K562 (cell line): ENCODE measurements around the gene ERRFI1. TPM values are rescaled to one million over a fixed set of nuclear protein-coding genes. Genes with fewer than 3 reads are reported as not detected.

Source experiments
- BACH1 ChIP-seq: fragments of 200-800 bp; sonication (Bioruptor generic); IDR thresholded peaks from 2 replicates; pipeline ENCODE4 v1.6.1; 2016; ENCODE audit warnings: missing genetic modification characterization, missing compliant biosample characterization
- CAMTA2 ChIP-seq: fragments of 250-450 bp; sonication (Bioruptor Pico); conservative IDR thresholded peaks from 2 replicates; pipeline ENCODE4 v1.5.1; 2022
- FOXA1 ChIP-seq: fragments of 450-650 bp; IDR thresholded peaks from 2 replicates; pipeline ENCODE4 v1.6.1; 2016; ENCODE audit warnings: mild to moderate bottlenecking, borderline replicate concordance
- GTF2E2 ChIP-seq: fragments of 200-800 bp; sonication (Bioruptor generic); IDR thresholded peaks from 2 replicates; pipeline ENCODE4 v1.6.1; 2016; ENCODE audit warnings: missing genetic modification characterization, missing compliant biosample characterization
- HDAC2 ChIP-seq: fragments of 450-650 bp; IDR thresholded peaks from 2 replicates; pipeline ENCODE4 v1.6.1; 2016; ENCODE audit warnings: mild to moderate bottlenecking
- NONO ChIP-seq, 2 experiments: fragments of 200-400 bp in 1 of 2; fragments of 450-650 bp in 1 of 2; formaldehyde crosslinking in 1 of 2; IDR thresholded peaks; 2 replicates each; pipeline ENCODE4 v1.6.1; 2017; ENCODE audit warnings: low read depth in 2 of 2, mild to moderate bottlenecking in 2 of 2, moderate library complexity in 2 of 2, low read length in 1 of 2
- REST ChIP-seq, 2 experiments: fragments of 450-650 bp; formaldehyde crosslinking in 1 of 2; IDR thresholded peaks; 2 replicates each; pipeline versions ENCODE4 v1.4.0 to v1.6.1; 2014 to 2020; ENCODE audit warnings: mild to moderate bottlenecking in 2 of 2, borderline replicate concordance in 1 of 2, low read depth in 1 of 2
- SIN3A ChIP-seq, 2 experiments: fragments of 150-350 bp in 1 of 2; IDR thresholded peaks; 2 replicates each; pipeline ENCODE4 v1.6.1; 2011 to 2016; ENCODE audit warnings: borderline replicate concordance in 2 of 2, low read depth in 2 of 2, low read length in 2 of 2, mild to moderate bottlenecking in 2 of 2, moderate library complexity in 2 of 2; ENCODE audit not compliant: control insufficient read depth in 1 of 2
- SNRNP70 ChIP-seq: fragments of 200-400 bp; formaldehyde crosslinking; optimal IDR thresholded peaks from 2 replicates; pipeline ENCODE3; 2017; ENCODE audit warnings: low read depth, low read length
- THRA ChIP-seq: fragments of 450-650 bp; IDR thresholded peaks from 2 replicates; pipeline ENCODE4 v1.6.1; 2017; ENCODE audit warnings: mild to moderate bottlenecking, moderate library complexity
- ZNF407 ChIP-seq: fragments of 450-650 bp; IDR thresholded peaks from 2 replicates; pipeline ENCODE4 v1.6.1; 2016; ENCODE audit warnings: low read depth
- polyA plus RNA-seq, 8 experiments: library from polyadenylated mRNA; depleted of rRNA in 4 of 8; stranded (reverse) in 5 of 8; unstranded in 3 of 8; fragments of >200 nt; fragmentation: Nextera tagmentation in 2 of 8; fragmentation: Illumina TruSeq in 1 of 8; extraction: Ambion mirVana in 2 of 8; extraction: Trizol in 1 of 8; gene quantifications; 2 replicates each; pipeline versions ENCODE4 v1.2.1 to v1.2.3, GENCODE V29; 2011 to 2014; ENCODE audit warnings: inconsistent platforms in 1 of 8, missing spikeins in 1 of 8
- total RNA-seq, 7 experiments: library from RNA; depleted of rRNA in 6 of 7; stranded (reverse); fragments of >200 nt in 6 of 7; fragmentation: Illumina TruSeq in 2 of 7; extraction: Trizol in 2 of 7; gene quantifications; 2 replicates each; pipeline versions ENCODE4 v1.2.1 to v1.2.3, GENCODE V29; 2011 to 2021; ENCODE audit warnings: low replicate concordance in 1 of 7

The ERRFI1 gene
- total and polyA plus RNA-seq, 9 of the 15 experiments (the other 6 are each of a cell fraction or from before 2014, with no cell fraction given) = 0.67 to 4.4 (median 1.1) TPM

GRCh38 chr1:7962014-7962335, 64.1 kb downstream of the ERRFI1 start (continued):
- TF ChIP-seq NONO (IDR thresholded peaks at IDR 0.05; ENCODE audit: low read depth in 2 of 2, low read length in 1 of 2) (no peak), THRA (no peak), SNRNP70 (no peak), REST (IDR thresholded peaks at IDR 0.05; ENCODE audit: borderline replicate concordance) (no peak), REST (CRISPR knock-in tag; IDR thresholded peaks at IDR 0.05; ENCODE audit: low read depth) (no peak), SIN3A (IDR thresholded peaks at IDR 0.05; ENCODE audit: borderline replicate concordance in 2 of 2, control insufficient read depth in 1 of 2, low read depth in 2 of 2, low read length in 2 of 2) (no peak), HDAC2 (no peak), FOXA1 (no peak), BACH1 (tag) (no peak), CAMTA2 (CRISPR knock-in tag) (no peak), GTF2E2 (tag) (no peak), ZNF407 (peak; percentile 56; the same call in 1 of the 2 replicates)
